Right ventricle myocardium superior (tissue), 1 donor: ENCODE results near the gene SPECC1. TPM values are rescaled to one million over a fixed set of nuclear protein-coding genes. Genes with fewer than 3 reads are reported as not detected.

Experiments used
- total RNA-seq: library from RNA; stranded (reverse); fragmentation: NEBNext Ultra II Directional; extraction: Animal tissue kit (Norgen Biotek cat#: 25700); gene quantifications from one replicate; pipeline ENCODE4 v1.2.1, GENCODE V29; 2021
- donor health status: DM: no; HTN: yes; CAD: no; lungs with severe emphysema.

Gene SPECC1
- total RNA-seq, 1 donor from 2014 or later: 8.5 TPM

Other genes starting within 250 kb of the SPECC1 start
- gene ULK2, start 141.4 kb upstream of the SPECC1 start, total RNA-seq: 14.6 TPM
- gene AKAP10, start 31.5 kb upstream of the SPECC1 start, total RNA-seq: 13.8 TPM